ENCODE results near the gene SLC7A5. TPM values are rescaled to one million over a fixed set of nuclear protein-coding genes. Genes with fewer than 3 reads are reported as not detected.

The SLC7A5 gene
- total and polyA plus RNA-seq, 2 of the 13 experiments (the other 11 are each of a cell fraction or from before 2014, with no cell fraction given) = 79.6 to 155 TPM

DNA sequence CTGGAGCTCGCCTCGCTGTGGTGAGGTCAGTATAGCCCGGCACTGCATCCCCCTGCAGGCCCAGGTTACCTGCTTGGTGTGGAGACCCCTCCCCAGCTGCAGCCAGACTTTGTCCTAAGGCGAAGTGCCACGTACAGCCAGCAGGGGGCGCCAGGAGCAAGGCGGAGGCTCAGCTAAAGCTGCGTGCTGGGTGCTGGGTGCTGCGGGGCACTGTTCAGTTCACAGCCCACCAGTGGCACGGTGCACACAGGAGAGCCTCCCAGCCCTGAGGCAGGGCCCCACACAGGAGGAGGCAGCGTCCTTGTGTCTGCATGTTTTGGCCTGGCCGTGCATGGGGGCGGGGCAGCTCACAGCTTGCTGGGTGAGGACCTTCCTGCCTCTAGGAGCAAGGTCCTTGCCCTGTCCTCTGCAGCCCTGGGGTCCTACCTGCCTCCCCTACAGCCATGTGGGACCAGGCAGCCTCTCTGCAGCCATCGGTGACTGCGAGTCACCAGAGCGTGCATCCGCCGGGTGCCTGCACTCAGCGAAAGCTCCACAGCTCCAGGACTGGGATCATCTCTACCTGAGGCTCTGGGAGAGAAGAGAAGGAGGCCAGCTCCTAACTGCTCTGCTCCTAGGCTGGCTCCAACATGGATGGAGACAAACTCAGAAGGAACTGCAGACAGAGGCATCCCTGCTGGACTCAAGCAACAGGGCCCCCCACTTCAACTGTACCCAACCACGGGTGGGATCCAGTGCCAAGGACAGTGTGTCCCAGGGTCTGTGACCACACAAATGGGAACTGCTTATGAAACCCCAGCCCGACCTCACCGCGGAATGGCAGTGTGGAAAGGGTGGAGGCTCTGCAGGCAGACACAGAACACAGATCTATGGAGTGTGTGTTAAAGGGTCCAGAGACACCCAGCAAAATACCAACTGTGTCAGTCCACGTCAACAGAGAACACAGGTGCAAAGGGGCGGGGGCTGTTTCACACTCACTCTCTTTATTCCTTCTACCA lies 19.0 kb downstream of the SLC7A5 start (continued):
- TF ChIP-seq, protein P1, sequence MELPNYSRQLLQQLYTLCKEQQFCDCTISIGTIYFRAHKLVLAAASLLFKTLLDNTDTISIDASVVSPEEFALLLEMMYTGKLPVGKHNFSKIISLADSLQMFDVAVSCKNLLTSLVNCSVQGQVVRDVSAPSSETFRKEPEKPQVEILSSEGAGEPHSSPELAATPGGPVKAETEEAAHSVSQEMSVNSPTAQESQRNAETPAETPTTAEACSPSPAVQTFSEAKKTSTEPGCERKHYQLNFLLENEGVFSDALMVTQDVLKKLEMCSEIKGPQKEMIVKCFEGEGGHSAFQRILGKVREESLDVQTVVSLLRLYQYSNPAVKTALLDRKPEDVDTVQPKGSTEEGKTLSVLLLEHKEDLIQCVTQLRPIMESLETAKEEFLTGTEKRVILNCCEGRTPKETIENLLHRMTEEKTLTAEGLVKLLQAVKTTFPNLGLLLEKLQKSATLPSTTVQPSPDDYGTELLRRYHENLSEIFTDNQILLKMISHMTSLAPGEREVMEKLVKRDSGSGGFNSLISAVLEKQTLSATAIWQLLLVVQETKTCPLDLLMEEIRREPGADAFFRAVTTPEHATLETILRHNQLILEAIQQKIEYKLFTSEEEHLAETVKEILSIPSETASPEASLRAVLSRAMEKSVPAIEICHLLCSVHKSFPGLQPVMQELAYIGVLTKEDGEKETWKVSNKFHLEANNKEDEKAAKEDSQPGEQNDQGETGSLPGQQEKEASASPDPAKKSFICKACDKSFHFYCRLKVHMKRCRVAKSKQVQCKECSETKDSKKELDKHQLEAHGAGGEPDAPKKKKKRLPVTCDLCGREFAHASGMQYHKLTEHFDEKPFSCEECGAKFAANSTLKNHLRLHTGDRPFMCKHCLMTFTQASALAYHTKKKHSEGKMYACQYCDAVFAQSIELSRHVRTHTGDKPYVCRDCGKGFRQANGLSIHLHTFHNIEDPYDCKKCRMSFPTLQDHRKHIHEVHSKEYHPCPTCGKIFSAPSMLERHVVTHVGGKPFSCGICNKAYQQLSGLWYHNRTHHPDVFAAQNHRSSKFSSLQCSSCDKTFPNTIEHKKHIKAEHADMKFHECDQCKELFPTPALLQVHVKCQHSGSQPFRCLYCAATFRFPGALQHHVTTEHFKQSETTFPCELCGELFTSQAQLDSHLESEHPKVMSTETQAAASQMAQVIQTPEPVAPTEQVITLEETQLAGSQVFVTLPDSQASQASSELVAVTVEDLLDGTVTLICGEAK (IDR thresholded peaks at IDR 0.05) = no peak
- TF ChIP-seq, protein P1 (CRISPR knock-in tag; IDR thresholded peaks at IDR 0.05) = peak; percentile 74
- TF ChIP-seq ZBTB42 (CRISPR knock-in tag; IDR thresholded peaks at IDR 0.05) (no peak), SATB2 (CRISPR knock-in tag; IDR thresholded peaks at IDR 0.05) (no peak), NFIB (CRISPR knock-in tag; IDR thresholded peaks at IDR 0.05; ENCODE audit: borderline replicate concordance) (no peak), NFE2 (CRISPR knock-in tag; IDR thresholded peaks at IDR 0.05) (no peak), ZNF75D (CRISPR knock-in tag; IDR thresholded peaks at IDR 0.05; ENCODE audit: borderline replicate concordance) (no peak), SSRP1 (CRISPR knock-in tag; IDR thresholded peaks at IDR 0.05) (peak; percentile 97), HNF4A (CRISPR knock-in tag; IDR thresholded peaks at IDR 0.05) (peak; percentile 97), ZNF790 (CRISPR knock-in tag; IDR thresholded peaks at IDR 0.05; ENCODE audit: borderline replicate concordance) (no peak), ZNF34 (CRISPR knock-in tag; IDR thresholded peaks at IDR 0.05; ENCODE audit: borderline replicate concordance) (no peak), HNRNPL (IDR thresholded peaks at IDR 0.05; ENCODE audit: low read depth, low read length) (peak; percentile 99), NKX3-1 (CRISPR knock-in tag; IDR thresholded peaks at IDR 0.05) (no peak), TBX3 (IDR thresholded peaks at IDR 0.05; ENCODE audit: borderline replicate concordance) (peak; percentile 56; the same call in 1 of the 2 replicates), ZNF468 (CRISPR knock-in tag; IDR thresholded peaks at IDR 0.05) (no peak; the same call in 1 of the 2 replicates), ZNF747 (CRISPR knock-in tag; IDR thresholded peaks at IDR 0.05; ENCODE audit: borderline replicate concordance) (peak; percentile 90; the same call in 1 of the 2 replicates), ZFP90 (CRISPR knock-in tag; IDR thresholded peaks at IDR 0.05; ENCODE audit: borderline replicate concordance) (peak; percentile 94), SIN3A (IDR thresholded peaks at IDR 0.05; ENCODE audit: borderline replicate concordance, low read depth, low read length) (peak; percentile 77; the same call in 1 of the 2 replicates)
- TF ChIP-seq, protein P2, sequence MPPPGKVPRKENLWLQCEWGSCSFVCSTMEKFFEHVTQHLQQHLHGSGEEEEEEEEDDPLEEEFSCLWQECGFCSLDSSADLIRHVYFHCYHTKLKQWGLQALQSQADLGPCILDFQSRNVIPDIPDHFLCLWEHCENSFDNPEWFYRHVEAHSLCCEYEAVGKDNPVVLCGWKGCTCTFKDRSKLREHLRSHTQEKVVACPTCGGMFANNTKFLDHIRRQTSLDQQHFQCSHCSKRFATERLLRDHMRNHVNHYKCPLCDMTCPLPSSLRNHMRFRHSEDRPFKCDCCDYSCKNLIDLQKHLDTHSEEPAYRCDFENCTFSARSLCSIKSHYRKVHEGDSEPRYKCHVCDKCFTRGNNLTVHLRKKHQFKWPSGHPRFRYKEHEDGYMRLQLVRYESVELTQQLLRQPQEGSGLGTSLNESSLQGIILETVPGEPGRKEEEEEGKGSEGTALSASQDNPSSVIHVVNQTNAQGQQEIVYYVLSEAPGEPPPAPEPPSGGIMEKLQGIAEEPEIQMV (CRISPR knock-in tag; IDR thresholded peaks at IDR 0.05; ENCODE audit: low read depth) = no peak
